K562 (cell line): ENCODE data around the gene SLC2A6. TPM values are rescaled to one million over a fixed set of nuclear protein-coding genes. Genes with fewer than 3 reads are reported as not detected.

ENCODE experiments used
- ATAC-seq: fragments of 200-7000 bp; cut with Tn5 transposase; 3 replicates; pipeline ENCODE4 v1.9.1; 2020; ENCODE audit warnings: moderate library complexity
- BruUV-seq: library from RNA; stranded (reverse); fragments of 400-500 nt; replicated peaks from 2 replicates; lab custom pipeline; 2021; lab: Mats Ljungman, UMichigan
- CTCF ChIA-PET: fragments of 300-600 bp; formaldehyde crosslinking; extraction: SDS; loops from one replicate; lab custom pipeline; 2021; ENCODE audit warnings: low intra/inter-chr PET ratio; lab: Yijun Ruan, JAX
- POLR2A ChIA-PET: fragments of 300-600, 350-650 bp; sonication (Branson Sonifier 250); formaldehyde crosslinking; extraction: SDS; loops from one replicate; lab custom pipeline; 2021; ENCODE audit warnings: antibody characterized with exemption, inconsistent platforms; lab: Yijun Ruan, JAX
- DNase-seq, 4 experiments: peaks; one replicate each; pipeline versions ENCODE4 v3.0.0 to v3.0.0-alpha.2; 2011 to 2018; ENCODE audit warnings: low spot score in 3 of 4, mixed read lengths in 3 of 4; ENCODE audit errors: extremely low read depth in 1 of 4
- FAIRE-seq: peaks from 2 replicates; lab custom pipeline; 2011; peaks lifted over from hg19 to GRCh38; lab: Jason Lieb, UNC
- H2AFZ ChIP-seq: 2 replicates; pipeline ENCODE4 v1.6.0; 2011; ENCODE audit warnings: low read depth, low read length, control low read depth, inconsistent platforms
- H3K27ac ChIP-seq: fragments of 200-600 bp; 3 replicates; pipeline ENCODE4 v1.8.0; 2011; ENCODE audit warnings: low read depth, mild to moderate bottlenecking, control low read depth, inconsistent platforms, low read length, moderate library complexity, mixed read lengths; ENCODE audit errors: extremely low read depth
- H3K27me3 ChIP-seq, 2 experiments: fragments of 300-600 bp in 1 of 2; 2 replicates in 1 of 2; 3 replicates in 1 of 2; pipeline versions ENCODE4 v1.6.0 to v1.8.0; 2011; ENCODE audit warnings: inconsistent platforms in 2 of 2, low read length in 2 of 2, mild to moderate bottlenecking in 1 of 2, mixed read lengths in 1 of 2, moderate library complexity in 1 of 2; ENCODE audit not compliant: control insufficient read depth in 2 of 2, insufficient read depth in 2 of 2
- H3K36me3 ChIP-seq: fragments of 300-600 bp; 3 replicates; pipeline ENCODE4 v1.8.0; 2011; ENCODE audit warnings: mild to moderate bottlenecking, low read length, inconsistent platforms; ENCODE audit not compliant: control insufficient read depth, insufficient read depth
- H3K4me1 ChIP-seq, 2 experiments: fragments of 200-600 bp in 1 of 2; replicated peaks in 1 of 2; 2 replicates in 1 of 2; 3 replicates in 1 of 2; pipeline versions ENCODE4 v1.5.1 to v1.8.0; 2011; ENCODE audit warnings: inconsistent platforms in 2 of 2, low read length in 2 of 2, mild to moderate bottlenecking in 1 of 2, mixed read lengths in 1 of 2, moderate library complexity in 1 of 2; ENCODE audit not compliant: control insufficient read depth in 2 of 2, insufficient read depth in 2 of 2
- H3K4me2 ChIP-seq: 2 replicates; pipeline ENCODE4 v1.6.1; 2011; ENCODE audit warnings: low read length, control low read depth, inconsistent platforms, mixed read lengths; ENCODE audit not compliant: insufficient read depth
- H3K4me3 ChIP-seq: fragments of 200-600 bp; sonication (generic), shearing (Covaris generic); 2 replicates; pipeline ENCODE4 v1.5.1; 2016; ENCODE audit warnings: control low read depth, inconsistent platforms
- H3K79me2 ChIP-seq: fragments of 200-600 bp; 3 replicates; pipeline ENCODE4 v1.8.0; 2011; ENCODE audit warnings: low read length, inconsistent platforms; ENCODE audit not compliant: control insufficient read depth, insufficient read depth
- H3K9ac ChIP-seq, 2 experiments: 2 replicates each; pipeline versions ENCODE4 v1.6.0 to v1.6.1; 2011; ENCODE audit warnings: low read depth in 2 of 2, low read length in 2 of 2, control low read depth in 1 of 2, inconsistent platforms in 1 of 2, mild to moderate bottlenecking in 1 of 2, mixed read lengths in 1 of 2; ENCODE audit not compliant: insufficient read depth in 1 of 2
- H3K9me1 ChIP-seq: one replicate; pipeline ENCODE4 v1.6.0; 2011; ENCODE audit warnings: inconsistent platforms, mild to moderate bottlenecking, low read length, moderate library complexity; ENCODE audit not compliant: control insufficient read depth, insufficient read depth
- H3K9me3 ChIP-seq: replicated peaks from 2 replicates; pipeline ENCODE4 v1.5.1; 2011; ENCODE audit warnings: low read depth, low read length, inconsistent platforms; ENCODE audit not compliant: control insufficient read depth, insufficient read depth
- H4K20me1 ChIP-seq: replicated peaks from 2 replicates; pipeline ENCODE4 v1.6.1; 2011; ENCODE audit warnings: low read length, inconsistent platforms, mixed read lengths; ENCODE audit not compliant: control insufficient read depth, insufficient read depth
- CCAR2 ChIP-seq: fragments of 200-400 bp; formaldehyde crosslinking; IDR thresholded peaks from 2 replicates; pipeline ENCODE4 v1.6.1; 2017; ENCODE audit warnings: mild to moderate bottlenecking, low read depth, low read length
- CREB5 ChIP-seq: fragments of 250-450 bp; sonication (Bioruptor Pico); IDR thresholded peaks from 2 replicates; pipeline ENCODE4 v1.5.0; 2020; ENCODE audit warnings: mild to moderate bottlenecking
- DIDO1 ChIP-seq: fragments of 450-650 bp; IDR thresholded peaks from 2 replicates; pipeline ENCODE4 v1.6.1; 2016; ENCODE audit warnings: low read depth, missing biosample characterization, missing genetic modification characterization
- E2F1 ChIP-seq: sonication (generic); formaldehyde crosslinking; IDR thresholded peaks from 2 replicates; pipeline ENCODE4 v1.8.1; 2023; ENCODE audit warnings: mild to moderate bottlenecking, missing genetic modification reagents, moderate library complexity
- EGR1 ChIP-seq: fragments of 450-650 bp; conservative IDR thresholded peaks from 2 replicates; pipeline ENCODE4 v1.6.1; 2017; ENCODE audit warnings: mild to moderate bottlenecking
- ELK1 ChIP-seq: sonication (generic); formaldehyde crosslinking; IDR thresholded peaks from 2 replicates; pipeline ENCODE4 v1.8.1; 2022; ENCODE audit warnings: missing genetic modification reagents
- MIER1 ChIP-seq: fragments of 450-650 bp; IDR thresholded peaks from 2 replicates; pipeline ENCODE4 v1.6.1; 2016; ENCODE audit warnings: antibody characterized with exemption, mild to moderate bottlenecking, low read depth
- POLR2AphosphoS5 ChIP-seq: IDR thresholded peaks from 2 replicates; pipeline ENCODE4 v1.6.1; 2011; ENCODE audit warnings: mild to moderate bottlenecking, low read depth, low read length, moderate library complexity; ENCODE audit not compliant: control insufficient read depth, insufficient read depth
- PREB ChIP-seq: sonication (generic); formaldehyde crosslinking; IDR thresholded peaks from 2 replicates; pipeline ENCODE4 v1.8.1; 2023; ENCODE audit warnings: mild to moderate bottlenecking, missing genetic modification reagents
- RAD51 ChIP-seq: fragments of 450-650 bp; IDR thresholded peaks from 2 replicates; pipeline ENCODE4 v1.7.1; 2016; ENCODE audit warnings: low read depth, mild to moderate bottlenecking, borderline replicate concordance
- SRF ChIP-seq, 2 experiments: fragments of 250-450, 450-650 bp in 1 of 2; sonication (Bioruptor Pico) in 1 of 2; sonication (generic) in 1 of 2; formaldehyde crosslinking; IDR thresholded peaks; 2 replicates each; pipeline versions ENCODE4 v1.5.0 to v1.5.1; 2020 to 2022; ENCODE audit warnings: mild to moderate bottlenecking in 1 of 2, missing genetic modification reagents in 1 of 2
- XRCC5 ChIP-seq: fragments of 200-400 bp; formaldehyde crosslinking; IDR thresholded peaks from 2 replicates; pipeline ENCODE4 v1.6.1; 2017; ENCODE audit warnings: low read depth, mild to moderate bottlenecking, low read length
- ZNF764 ChIP-seq: fragments of 250-450 bp; sonication (Bioruptor Pico); IDR thresholded peaks from 2 replicates; pipeline ENCODE4 v1.4.0; 2020; ENCODE audit warnings: low read depth, mild to moderate bottlenecking, moderate library complexity
- WGBS: fragments of 100-300 bp; shearing (Covaris generic); methylation state at CpG from one replicate; pipeline ENCODE4 v1.1.6; 2016; ENCODE audit warnings: low coverage, mixed read lengths; ENCODE audit not compliant: insufficient coverage; ENCODE audit errors: missing lambda C conversion rate; 5-methylcytosine and 5-hydroxymethylcytosine counted together
- in situ Hi-C: fragments of 300-500 bp; cut with MboI; formaldehyde crosslinking; loops from 4 replicates; pipeline ENCODE4 v1.15.0; 2018; ENCODE audit warnings: inconsistent platforms, mixed read lengths
- intact Hi-C: fragments of 100-400 bp; cut with micrococcal nuclease; formaldehyde crosslinking; loops from 2 replicates; pipeline ENCODE4 v1.14.2; 2022
- polyA plus RNA-seq, 8 experiments: library from polyadenylated mRNA; depleted of rRNA in 4 of 8; stranded (reverse) in 5 of 8; unstranded in 3 of 8; fragments of >200 nt; fragmentation: Nextera tagmentation in 2 of 8; fragmentation: Illumina TruSeq in 1 of 8; extraction: Ambion mirVana in 2 of 8; extraction: Trizol in 1 of 8; gene quantifications; 2 replicates each; pipeline versions ENCODE4 v1.2.1 to v1.2.3, GENCODE V29; 2011 to 2014; ENCODE audit warnings: inconsistent platforms in 1 of 8, missing spikeins in 1 of 8
- total RNA-seq, 7 experiments: library from RNA; depleted of rRNA in 6 of 7; stranded (reverse); fragments of >200 nt in 6 of 7; fragmentation: Illumina TruSeq in 2 of 7; extraction: Trizol in 2 of 7; gene quantifications; 2 replicates each; pipeline versions ENCODE4 v1.2.1 to v1.2.3, GENCODE V29; 2011 to 2021; ENCODE audit warnings: low replicate concordance in 1 of 7
- TF ChIP-seq, protein P1 (sequence below): fragments of 450-650 bp; formaldehyde crosslinking; IDR thresholded peaks from 2 replicates; pipeline ENCODE4 v1.4.0; 2020; ENCODE audit warnings: mild to moderate bottlenecking, moderate library complexity

Gene SLC2A6
- total and polyA plus RNA-seq, 9 of the 15 experiments (the other 6 are each of a cell fraction or from before 2014, with no cell fraction given), result 0.04 to 0.38 (median 0.09) TPM; not detected in 3

GRCh38 chr9:133443248-133443647 is 35.7 kb downstream of the SLC2A6 start:
- no peak for ATAC-seq
- no TSS peak for BruUV-seq
- H4K20me1 ChIP-seq, result peaks cover 17% of the 10 kb centered on the region; the same call in 1 of the 2 replicates
- H3K27me3 ChIP-seq, result peaks cover 52 to 84% of the 10 kb centered on the region in 2 experiments
- H3K36me3 ChIP-seq, result no peaks in the 10 kb centered on the region
- H3K4me1 ChIP-seq, result peaks cover 0 to 23% of the 10 kb centered on the region in 2 experiments; a peak in 1 of 5 replicates
- in situ Hi-C loops, result no loop called here
- WGBS, result 5% methylated on average over 15 of the region's 15 CpGs
- no peak overlapping the region for H3K4me2 ChIP-seq
- no peaks in the 10 kb centered on the region for H3K9me3 ChIP-seq
- intact Hi-C loops, result no loop called here
- FAIRE-seq, result no peak
- H3K4me3 ChIP-seq, result no peak overlapping the region
- H2AFZ ChIP-seq, result no peak overlapping the region
- H3K79me2 ChIP-seq, result no peaks in the 10 kb centered on the region
- CTCF ChIA-PET, result no interaction called here
- peaks cover under 1% of the 10 kb centered on the region for H3K9me1 ChIP-seq
- H3K9ac ChIP-seq, result peak overlapping the region in 1 of 2 experiments; percentile 15; a peak in 1 of 4 replicates
- DNase-seq, result no peak
- no peak overlapping the region for H3K27ac ChIP-seq
- POLR2A ChIA-PET, result no interaction called here
- TF ChIP-seq POLR2AphosphoS5, result no peak
- TF ChIP-seq SRF (CRISPR knock-in tag; IDR thresholded peaks at IDR 0.05), result no peak
- TF ChIP-seq ZNF764 (CRISPR knock-in tag), result no peak
- TF ChIP-seq MIER1, result no peak
- TF ChIP-seq DIDO1 (tag), result no peak
- no peak for TF ChIP-seq CREB5 (CRISPR knock-in tag)
- no peak for TF ChIP-seq EGR1
- no peak for TF ChIP-seq CCAR2
- no peak for TF ChIP-seq XRCC5
- no peak for TF ChIP-seq E2F1 (CRISPR knock-in tag)
- no peak for TF ChIP-seq ELK1
- TF ChIP-seq RAD51, result no peak
- TF ChIP-seq, protein P1, sequence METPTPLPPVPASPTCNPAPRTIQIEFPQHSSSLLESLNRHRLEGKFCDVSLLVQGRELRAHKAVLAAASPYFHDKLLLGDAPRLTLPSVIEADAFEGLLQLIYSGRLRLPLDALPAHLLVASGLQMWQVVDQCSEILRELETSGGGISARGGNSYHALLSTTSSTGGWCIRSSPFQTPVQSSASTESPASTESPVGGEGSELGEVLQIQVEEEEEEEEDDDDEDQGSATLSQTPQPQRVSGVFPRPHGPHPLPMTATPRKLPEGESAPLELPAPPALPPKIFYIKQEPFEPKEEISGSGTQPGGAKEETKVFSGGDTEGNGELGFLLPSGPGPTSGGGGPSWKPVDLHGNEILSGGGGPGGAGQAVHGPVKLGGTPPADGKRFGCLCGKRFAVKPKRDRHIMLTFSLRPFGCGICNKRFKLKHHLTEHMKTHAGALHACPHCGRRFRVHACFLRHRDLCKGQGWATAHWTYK (CRISPR knock-in tag), result no peak
- no peak for TF ChIP-seq PREB (CRISPR knock-in tag)
